Epithelial cell of prostate (primary cell): Measurements from ENCODE around the gene CBLC.

ENCODE experiments used
- DNase-seq: peaks from one replicate; pipeline ENCODE4 v3.0.0-alpha.2; 2011; ENCODE audit warnings: low read depth, low spot score
- H3K27ac ChIP-seq: fragments of 450-650 bp; 2 replicates; pipeline ENCODE4 v1.5.1; 2017; ENCODE audit warnings: mild to moderate bottlenecking

The CBLC gene

DNA sequence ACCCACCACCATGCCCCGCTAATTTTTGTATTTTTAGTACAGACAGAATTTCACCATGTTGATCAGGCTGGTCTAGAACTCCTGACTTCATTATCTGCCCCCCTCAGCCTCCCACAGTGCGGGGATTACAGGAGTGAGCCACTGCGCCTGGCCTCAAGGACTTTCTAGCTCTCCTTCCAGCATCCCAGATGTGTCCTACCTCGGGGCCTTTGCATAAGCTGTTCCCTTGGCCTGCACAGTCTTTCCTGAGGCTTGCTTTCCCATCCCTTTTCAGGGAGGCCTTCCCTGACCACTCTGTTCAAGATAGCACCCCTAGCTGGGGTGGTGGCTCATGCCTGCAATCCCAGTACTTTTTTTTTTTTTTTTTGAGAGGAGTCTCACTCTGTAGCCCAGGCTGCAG is 16.9 kb downstream of the CBLC start:
- no peak overlapping the region for H3K27ac ChIP-seq
- DNase-seq: no peak

GRCh38 chr19:44795398-44795987 is 17.8 kb downstream of the CBLC start:
- H3K27ac ChIP-seq: no peak overlapping the region
- no peak for DNase-seq

GRCh38 chr19:44796701-44797115 is 19.0 kb downstream of the CBLC start:
- H3K27ac ChIP-seq: no peak overlapping the region
- DNase-seq: no peak

- no peak overlapping the region for H3K27ac ChIP-seq
- DNase-seq: no peak
Measured at GRCh38 chr19:44799627-44800346, 22.1 kb downstream of the CBLC start.

DNA sequence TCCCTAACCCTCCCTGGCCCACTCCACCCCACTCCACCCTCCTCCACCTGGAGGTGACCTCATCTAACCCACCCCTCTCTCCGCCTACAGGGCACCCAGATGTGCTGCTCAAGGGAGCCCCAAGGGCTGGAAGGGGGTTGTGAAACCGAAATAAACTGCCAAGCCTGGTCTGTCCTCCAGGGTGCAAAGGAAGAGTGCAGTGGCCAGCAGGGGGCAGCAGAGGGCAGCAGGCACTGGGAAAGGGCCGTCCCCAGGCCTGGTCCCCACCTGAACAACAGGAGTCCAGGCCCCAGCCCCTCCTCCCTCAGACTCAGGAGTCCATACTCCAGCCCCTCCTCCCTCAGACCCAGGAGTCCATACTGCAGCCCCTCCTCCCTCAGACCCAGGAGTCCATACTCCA is 22.8 kb downstream of the CBLC start:
- DNase-seq: no peak
- no peak overlapping the region for H3K27ac ChIP-seq

GRCh38 chr19:44803442-44804428 is 26.0 kb downstream of the CBLC start:
- no peak for DNase-seq
- no peak overlapping the region for H3K27ac ChIP-seq

GRCh38 chr19:44806291-44806690 is 28.6 kb downstream of the CBLC start:
- DNase-seq: no peak

DNA sequence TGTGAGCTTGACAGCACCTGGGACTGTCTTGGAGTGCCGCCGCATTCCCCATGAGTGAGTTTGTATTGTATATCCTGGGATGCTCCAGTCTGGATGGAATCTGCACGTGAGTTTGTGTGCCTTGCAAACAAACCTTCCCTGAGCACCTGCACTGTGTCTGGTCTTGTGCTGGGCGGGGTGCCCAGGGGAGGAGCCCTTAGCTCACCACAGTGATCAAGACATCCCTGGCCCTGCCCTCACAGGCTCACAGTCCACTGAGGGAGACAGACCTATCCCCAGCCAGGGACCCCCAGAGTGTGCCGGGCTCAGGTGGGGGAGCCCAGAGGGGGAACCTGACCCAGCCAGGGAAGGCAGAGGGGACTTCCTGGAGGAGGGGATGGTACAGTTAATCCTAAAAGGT is 29.5 kb downstream of the CBLC start:
- H3K27ac ChIP-seq: peak overlapping the region; percentile 60
- DNase-seq: peak; percentile 64

More at GRCh38 chr19:44806291-44806690, 28.6 kb downstream of the CBLC start:
- H3K27ac ChIP-seq: peak overlapping the region; percentile 60

- DNase-seq: no peak
- H3K27ac ChIP-seq: peak overlapping the region; percentile 60
Measured at GRCh38 chr19:44807652-44808462, 30.2 kb downstream of the CBLC start.

DNA sequence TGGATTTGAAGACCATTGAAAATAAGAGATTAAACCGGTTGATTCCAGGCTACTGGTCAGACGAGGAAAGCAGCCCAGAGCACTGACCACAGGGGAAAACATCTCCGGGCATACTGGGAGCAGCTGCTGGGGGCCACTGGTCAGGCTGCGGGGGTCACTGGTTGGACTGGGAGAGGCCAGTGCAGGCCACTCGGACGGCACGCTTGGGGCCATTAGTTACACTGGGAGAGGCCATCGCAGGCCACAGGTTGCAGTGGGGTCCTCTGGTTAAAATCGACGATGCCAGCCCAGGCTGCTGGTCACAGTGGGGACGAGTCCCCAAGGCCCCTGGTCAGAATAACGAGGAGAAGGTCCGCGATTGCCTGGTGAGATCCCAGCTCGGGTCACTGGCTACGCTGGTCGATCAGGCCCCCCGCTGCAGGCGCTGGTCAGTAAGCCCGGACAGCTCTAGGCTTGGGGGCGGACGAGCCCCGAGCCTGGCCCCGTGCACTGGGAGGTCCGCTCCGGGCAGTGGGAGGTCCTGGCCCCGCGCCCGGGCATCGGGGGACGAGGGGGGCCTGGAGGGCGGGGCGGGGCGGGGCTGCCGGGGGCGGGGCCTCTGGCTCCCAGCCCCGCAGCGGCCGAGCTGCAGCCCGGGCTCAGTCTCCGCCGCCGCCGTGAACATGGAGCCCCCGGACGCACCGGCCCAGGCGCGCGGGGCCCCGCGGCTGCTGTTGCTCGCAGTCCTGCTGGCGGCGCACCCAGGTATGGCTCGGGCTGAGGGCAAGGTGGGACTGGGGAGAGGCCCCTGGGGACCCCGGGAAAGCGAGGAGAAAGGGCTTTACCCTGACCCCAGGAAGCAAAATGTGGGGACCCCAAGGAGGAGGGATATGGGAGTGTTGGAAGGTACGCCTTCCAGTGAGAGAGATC is 31.0 kb downstream of the CBLC start, which contains the start of gene BCAM:
BCAM (plus strand) TSS at position 641 of the 909 bp plus-strand sequence; CDS start at position 663, 22 bp downstream.
- DNase-seq: no peak
- H3K27ac ChIP-seq: peak within 1 kb of the TSS; percentile 60

DNA sequence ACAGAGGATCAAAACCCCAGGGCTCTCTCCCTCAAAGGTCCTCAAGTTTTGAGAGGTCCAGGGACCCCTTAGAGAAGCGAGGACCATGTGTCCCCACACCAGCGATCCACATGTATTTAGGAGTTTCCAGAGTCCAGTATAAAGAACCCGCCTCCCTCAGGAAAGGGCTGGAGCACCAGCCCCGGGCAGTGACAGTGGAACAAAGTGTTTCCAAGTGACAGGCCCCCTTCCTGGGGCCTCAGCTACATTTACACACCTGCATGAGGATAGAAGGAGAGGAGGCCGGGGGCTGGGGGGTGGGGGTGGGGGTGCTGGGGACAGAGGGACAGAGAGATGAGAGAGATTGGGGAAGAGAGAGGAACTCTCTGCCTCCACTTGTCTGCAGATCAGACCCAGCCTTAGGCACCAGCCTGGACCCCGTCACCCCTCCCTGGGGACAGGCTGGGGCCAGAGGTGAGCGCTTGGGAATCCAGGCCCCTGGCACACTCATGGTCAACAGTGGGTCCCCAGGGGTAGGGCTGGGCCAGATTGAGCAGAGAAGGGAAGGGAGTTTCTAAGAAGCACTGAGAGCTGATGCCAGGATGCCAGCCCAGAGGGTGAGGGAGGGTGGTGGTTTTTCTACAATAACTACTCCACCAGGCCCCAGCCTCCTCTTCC is 32.0 kb downstream of the CBLC start:
- H3K27ac ChIP-seq: no peak overlapping the region
- no peak for DNase-seq

DNA sequence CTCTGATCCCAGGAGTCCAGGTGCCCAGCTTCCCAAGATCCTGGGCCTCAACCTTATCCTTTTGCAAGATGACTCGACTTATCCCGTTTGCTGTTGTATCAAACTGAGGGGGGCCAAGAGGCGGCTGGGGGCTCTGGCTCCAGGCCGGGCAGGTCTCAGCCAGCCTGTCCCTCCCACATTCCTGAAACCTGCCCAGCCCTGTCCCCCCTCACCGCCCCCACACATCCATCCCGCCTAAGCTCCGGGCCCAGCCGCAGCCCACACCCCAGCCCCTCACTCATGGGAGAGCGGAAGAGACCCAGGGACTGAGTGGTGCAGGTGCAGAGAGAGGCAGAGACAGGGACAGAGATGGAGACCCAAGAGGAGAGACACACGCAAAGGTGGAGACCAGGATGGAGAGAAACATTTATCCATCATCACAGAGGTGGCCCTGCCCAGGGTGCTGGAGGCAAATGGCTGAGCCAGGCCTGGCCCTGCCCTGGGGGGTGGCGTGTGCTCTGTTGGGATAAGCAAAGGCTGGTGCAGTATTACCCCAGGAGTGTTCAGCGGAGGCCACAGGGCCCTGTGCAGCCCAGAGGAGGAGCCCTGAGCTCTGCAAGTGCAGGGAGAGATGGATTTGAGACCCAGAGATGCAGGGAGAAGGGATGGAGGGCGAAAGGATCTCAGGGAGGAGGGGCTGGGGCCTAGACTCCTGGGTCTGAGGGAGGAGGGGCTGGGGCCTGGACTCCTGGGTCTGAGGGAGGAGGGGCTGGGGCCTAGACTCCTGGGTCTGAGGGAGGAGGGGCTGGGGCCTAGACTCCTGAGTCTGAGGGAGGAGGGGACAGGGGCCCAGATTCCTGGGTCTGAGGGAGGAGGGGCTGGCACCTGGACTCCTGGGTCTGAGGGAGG is 32.8 kb downstream of the CBLC start:
- no peak for DNase-seq
- H3K27ac ChIP-seq: no peak overlapping the region

DNA sequence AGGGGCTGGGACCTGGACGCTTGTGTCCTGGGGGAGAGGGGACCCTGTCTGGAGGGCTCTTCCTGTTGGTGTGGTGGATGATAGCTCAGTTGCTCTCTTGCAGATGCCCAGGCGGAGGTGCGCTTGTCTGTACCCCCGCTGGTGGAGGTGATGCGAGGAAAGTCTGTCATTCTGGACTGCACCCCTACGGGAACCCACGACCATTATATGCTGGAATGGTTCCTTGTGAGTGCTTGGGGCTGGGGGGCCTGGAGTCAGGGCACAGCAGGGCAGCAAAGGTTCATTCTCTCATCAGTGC is 33.4 kb downstream of the CBLC start:
- DNase-seq: no peak

DNA sequence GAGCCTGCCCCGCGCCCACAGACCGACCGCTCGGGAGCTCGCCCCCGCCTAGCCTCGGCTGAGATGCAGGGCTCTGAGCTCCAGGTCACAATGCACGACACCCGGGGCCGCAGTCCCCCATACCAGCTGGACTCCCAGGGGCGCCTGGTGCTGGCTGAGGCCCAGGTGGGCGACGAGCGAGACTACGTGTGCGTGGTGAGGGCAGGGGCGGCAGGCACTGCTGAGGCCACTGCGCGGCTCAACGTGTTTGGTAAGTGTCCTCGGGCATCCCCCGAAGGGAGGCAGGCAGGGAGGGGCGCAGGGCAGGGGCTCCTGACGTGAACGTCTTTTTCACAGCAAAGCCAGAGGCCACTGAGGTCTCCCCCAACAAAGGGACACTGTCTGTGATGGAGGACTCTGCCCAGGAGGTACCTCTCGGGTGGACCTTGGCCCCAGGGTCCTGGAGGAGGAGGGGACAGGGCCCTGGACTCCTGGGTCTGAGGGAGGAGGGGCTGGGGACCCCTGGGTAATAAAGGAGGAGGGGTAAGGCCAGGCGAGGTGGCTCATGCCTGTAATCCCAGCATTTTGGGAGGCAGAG is 34.5 kb downstream of the CBLC start:
- H3K27ac ChIP-seq: no peak overlapping the region
- no peak for DNase-seq

More for the DNA sequence above, 33.4 kb downstream of the CBLC start:
- H3K27ac ChIP-seq: no peak overlapping the region

DNA sequence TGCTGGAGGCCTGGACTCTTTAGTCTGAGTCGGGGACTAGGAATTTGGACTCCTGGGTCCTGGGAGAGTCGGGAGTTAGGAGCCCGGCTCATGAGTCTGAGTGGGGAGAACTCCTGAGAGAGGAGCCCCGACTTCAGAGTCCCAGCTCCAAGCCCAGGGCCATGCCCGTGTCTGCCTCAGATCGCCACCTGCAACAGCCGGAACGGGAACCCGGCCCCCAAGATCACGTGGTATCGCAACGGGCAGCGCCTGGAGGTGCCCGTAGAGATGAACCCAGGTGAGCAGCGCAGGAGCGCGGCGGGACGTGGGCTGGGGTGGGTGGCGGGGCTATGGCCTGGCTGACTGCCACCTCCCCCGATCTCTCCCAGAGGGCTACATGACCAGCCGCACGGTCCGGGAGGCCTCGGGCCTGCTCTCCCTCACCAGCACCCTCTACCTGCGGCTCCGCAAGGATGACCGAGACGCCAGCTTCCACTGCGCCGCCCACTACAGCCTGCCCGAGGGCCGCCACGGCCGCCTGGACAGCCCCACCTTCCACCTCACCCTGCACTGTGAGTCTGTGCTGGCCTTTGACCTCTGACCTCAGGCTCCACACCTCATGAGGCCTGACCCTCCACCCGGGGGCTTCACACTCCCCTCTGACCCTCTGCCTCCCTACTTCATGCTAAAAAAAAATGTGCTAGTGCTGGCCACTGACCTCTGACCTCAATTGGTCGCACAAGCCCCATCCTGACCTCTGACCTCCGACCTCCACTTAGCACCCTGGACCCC is 35.6 kb downstream of the CBLC start:
- no peak for DNase-seq
- no peak overlapping the region for H3K27ac ChIP-seq

- DNase-seq: no peak
- no peak overlapping the region for H3K27ac ChIP-seq
Measured at GRCh38 chr19:44813841-44814470, 36.3 kb downstream of the CBLC start.
